HG03196 (cell line): ENCODE data around the gene GFI1B.

Source experiments
- ATAC-seq: cut with Tn5 transposase; IDR thresholded peaks from one replicate; pipeline ENCODE4 v1.9.1; 2021; ENCODE audit not compliant: unreplicated experiment

GFI1B gene

DNA sequence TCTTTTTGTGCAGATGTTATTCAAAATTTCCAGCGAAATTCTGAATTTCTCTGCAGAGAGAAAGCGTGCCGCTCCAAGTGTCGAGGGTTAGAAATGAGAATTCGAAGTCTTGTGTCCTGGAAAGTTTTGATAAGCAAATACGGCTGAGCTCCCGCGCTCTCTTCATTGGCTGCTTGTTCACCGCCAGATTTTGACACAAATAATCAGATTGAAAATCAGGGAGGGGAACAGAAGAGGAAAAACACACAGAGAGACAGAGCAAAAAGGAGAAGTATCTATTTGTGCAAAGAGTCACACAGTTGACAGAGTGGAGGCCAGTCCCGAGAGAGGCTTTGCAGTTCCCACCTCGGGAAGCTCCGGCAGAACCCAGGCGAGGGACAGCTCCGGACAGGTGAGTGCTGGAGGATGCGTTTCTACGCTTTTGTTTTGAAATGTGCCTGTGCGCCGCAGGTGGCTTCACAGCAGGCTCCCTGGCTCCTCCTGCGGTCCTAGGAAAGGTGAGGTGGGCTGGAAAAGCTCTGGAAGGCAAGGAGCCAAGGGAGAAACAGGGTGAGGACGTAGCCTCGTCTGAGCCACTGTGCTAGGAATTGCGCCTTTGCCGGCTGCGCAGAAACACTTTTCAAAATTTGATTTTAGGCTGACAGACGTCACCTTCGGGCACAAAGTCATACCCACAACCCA, at the start of gene GFI1B:
GFI1B (plus strand) TSS at position 244 of the 681 bp plus-strand sequence. CDS start 7,985 bp downstream, outside the sequence.
- ATAC-seq, result no peak

DNA sequence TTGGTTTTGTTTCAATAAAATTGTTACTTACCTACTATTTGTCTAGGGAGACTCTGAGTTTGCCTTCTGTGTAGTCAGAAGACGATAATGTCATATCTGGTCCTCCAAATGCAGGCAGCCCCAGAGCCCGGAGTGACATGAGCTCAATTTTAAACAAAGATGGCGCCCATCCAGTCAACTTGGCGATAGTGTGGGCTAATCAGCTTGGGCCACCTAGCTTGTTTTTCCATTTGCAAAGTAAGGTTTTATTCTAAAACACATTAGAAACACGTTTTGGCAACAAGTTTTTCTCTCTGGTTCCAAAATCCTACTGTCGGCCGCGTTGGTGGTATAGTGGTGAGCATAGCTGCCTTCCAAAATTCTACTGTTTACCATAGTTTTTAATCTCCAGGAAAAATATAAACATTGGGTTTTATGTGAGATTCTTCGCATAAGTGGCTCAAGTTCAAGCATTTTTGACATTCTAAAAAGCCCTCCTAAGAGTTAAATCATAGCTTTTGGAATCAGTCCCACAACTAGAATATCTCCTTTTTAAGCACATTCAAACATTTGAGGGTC, 47.2 kb upstream of the GFI1B start:
- ATAC-seq, result no peak

GRCh38 chr9:132935026-132935425, 43.5 kb upstream of the GFI1B start:
- no peak for ATAC-seq

GRCh38 chr9:132937463-132937901, 41.0 kb upstream of the GFI1B start:
- ATAC-seq, result no peak

DNA sequence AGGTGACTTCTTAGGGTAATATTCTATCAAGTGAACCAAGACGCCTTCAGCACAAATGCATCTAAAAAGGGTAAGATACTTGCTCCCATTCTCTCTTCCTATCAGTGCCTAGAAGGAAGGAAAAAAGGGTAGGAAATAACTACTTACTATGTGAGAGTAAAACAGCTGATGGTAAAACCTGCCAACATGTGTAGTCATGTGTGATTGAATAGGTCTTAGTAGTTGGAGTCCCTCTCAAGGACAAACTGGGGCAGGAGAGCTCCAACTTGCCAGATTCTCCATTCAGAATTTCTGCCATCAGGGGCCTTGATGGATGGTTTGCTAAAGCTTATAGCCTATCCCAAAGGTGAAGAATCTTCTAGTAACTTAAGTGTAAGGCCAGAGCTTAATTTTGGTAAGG, 39.3 kb upstream of the GFI1B start:
- no peak for ATAC-seq

DNA sequence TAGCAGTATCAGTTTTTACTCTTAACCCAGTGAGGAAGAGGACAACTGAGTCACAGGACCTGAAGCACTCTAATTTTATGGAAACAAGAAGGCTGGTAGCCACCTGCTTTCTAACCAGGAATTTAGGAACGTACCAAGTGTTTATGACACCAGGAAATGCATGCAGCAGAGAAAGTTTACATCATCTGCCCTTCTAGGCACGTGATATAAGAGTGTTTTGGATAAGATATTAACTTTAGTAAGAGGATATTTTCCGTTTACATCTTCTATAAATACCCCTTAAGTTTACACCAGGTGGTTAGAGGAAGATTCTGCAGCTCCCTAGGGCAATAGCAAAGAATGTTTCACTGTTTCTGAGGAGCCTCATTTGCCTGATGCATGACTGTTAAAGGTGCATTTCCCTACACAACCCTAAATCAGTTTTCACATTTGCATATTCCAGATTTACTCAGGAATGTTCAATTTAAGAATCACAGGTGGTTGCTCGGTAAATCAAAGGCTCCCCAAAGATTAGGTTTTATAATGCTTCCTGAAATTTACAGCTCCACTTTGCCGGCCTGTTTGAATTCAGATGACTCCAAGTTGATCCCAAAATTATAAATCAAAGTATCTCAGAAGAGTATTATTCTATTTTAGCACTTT, 35.8 kb upstream of the GFI1B start:
- no peak for ATAC-seq

DNA sequence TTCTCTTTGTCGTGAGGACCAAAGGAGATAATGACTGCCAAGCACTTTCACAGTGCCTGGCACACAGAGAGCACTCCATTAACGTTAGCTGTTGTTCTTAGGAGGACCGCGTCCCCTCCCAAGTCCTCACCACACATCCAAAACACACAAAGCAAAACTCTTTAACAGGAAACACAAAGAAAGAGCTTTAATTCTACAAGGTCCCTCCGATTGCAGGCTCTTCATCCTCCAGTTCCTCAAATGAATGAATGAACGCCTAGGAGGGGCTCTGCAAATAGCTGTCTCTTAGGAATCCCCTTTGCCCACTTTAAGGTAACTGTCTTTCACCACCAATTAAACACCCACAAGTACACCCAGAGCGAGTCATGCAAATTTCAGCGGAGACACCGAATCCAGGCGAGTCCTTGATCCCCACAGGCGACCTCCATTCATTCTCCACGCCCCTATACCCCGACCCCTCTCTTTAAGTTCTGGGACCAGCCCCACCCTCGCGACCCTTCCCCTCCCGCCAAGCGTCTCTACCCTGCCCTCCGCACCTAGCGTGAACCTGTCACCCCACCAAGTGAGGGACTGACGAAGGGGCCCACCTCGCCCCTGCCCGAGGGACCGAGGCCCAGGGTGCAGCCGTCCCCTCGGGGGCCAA, 34.7 kb upstream of the GFI1B start:
- ATAC-seq, result no peak

GRCh38 chr9:132944294-132945185, 34.0 kb upstream of the GFI1B start, which contains the start of gene TSC1:
TSS of gene TSC1 (minus strand) at chr9:132944616. CDS start at chr9:132928872, 15,744 bp downstream.
- ATAC-seq, result peak; percentile 62

DNA sequence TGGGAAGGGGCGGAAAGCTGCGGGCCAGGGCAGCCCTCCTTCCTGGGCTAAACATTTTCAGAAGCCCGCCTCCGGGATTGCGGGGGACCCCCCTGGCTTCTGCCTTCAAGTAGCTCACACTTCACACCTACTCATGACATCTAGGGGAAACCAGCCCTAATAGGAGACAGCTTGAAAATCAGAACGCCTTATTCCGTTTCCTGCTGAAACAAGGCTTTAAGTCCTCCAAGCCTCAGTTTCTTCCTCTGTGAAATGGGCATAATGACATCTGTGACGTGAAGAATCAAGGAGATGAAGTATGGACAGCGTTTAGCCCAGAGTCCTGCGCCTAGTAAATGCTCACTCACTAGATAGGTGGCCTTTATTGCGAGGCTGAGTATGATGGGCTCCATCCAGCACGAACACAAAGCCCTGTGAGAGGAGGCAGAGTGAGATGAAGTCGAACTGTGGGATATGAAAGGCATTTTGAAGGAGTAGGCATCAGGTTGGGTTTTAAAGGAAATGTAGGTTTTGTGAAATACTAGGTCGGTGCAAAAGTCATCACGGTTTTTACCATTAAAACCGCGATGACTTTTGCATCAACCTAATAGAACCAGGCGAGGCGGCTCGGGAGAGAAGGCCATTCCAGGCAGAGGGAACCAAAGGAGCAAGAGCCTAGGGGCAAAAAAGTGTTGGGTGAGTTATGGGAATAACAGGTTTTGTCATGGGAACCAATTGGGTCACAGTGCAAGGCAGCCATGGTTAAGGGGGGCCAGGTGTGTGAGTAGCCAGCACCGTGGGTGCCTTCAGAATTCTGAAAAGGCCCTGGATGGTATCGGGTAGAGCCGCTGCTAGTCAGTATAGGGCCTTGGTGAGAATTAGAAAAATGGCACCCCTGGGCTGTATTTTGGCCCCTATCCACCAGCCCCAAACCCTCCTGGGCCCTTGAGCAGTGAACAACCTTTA, 33.0 kb upstream of the GFI1B start:
- no peak for ATAC-seq

DNA sequence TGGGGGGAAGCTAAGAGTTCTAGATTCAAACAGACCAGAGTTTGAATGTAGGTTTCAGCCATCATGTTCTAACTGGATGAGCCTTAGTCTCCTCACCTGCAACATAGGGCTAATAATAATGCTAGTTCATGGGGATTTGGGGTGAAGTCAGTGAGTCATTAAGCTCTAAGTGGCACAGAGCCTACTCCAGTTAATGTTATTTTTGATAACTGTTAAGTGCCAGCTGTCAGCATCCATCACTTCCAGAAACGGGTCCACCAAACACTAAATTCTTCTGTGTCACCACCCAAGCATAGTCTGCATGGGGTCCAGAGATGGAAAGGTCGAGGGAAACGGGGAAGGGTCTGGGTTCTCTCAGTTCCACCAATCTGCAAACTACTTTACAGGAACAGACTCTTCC, 32.3 kb upstream of the GFI1B start:
- no peak for ATAC-seq

GRCh38 chr9:132946631-132947295, 31.7 kb upstream of the GFI1B start:
- ATAC-seq, result no peak

DNA sequence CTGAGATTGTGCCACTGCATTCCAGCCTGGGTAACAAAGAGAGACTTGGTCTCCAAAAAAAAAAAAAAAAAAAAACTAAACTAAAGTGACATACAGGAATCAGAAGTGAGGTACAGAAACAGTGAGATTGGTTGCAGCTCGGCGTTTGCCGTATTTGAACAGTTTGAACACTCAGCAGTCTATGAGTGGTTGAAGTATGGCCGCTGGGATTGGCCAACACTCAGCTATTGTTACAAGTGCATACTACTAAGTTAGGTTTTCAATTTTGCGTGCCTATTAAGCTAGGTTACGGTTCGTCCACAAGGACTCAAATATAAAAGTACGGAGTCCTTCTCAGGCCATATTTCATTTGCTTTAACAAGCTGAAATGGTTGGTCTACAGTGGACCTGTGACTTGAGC, 30.7 kb upstream of the GFI1B start:
- no peak for ATAC-seq

- no peak for ATAC-seq
These were observed 29.9 kb upstream of the GFI1B start for GRCh38 chr9:132948482-132949050.

DNA sequence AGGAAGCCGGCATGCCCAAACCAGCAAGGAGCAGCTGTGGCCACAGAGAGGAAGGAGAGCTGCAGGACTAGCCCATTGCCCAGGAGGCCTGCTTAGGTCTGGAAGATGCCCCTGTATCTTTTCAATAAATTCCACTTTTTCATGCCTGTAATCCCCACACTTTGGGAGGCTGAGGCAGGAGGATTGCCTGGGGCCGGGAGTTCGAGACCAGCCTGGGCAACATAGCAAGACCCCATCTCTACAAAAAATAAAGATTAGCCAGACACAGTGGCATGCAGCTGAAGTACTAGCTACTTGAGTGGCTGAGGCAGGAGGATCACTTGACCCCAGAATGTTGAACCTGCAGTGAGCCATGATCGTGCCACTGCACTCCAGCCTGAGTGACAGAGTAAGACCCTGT, 28.8 kb upstream of the GFI1B start:
- ATAC-seq, result no peak

GRCh38 chr9:132955123-132955522, 23.4 kb upstream of the GFI1B start:
- no peak for ATAC-seq

DNA sequence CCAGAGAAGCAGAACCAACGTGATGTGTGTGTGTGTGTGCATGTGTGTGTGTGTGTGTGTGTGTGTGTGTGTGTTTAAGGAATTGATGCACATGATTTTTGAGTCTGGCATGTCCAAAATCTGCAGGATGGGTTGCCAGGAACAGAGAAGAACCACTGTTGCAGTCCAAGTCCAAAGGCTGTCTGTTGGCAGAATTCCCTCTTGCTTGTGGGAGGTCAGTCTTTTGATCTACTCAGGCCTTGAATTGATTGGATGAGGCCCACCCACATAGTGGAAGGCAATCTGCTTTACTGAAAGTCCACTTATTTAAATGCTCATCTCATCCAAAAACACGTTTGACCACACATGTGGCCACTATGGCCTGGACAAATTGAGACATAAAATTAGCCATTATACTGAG, 22.7 kb upstream of the GFI1B start:
- ATAC-seq, result no peak

DNA sequence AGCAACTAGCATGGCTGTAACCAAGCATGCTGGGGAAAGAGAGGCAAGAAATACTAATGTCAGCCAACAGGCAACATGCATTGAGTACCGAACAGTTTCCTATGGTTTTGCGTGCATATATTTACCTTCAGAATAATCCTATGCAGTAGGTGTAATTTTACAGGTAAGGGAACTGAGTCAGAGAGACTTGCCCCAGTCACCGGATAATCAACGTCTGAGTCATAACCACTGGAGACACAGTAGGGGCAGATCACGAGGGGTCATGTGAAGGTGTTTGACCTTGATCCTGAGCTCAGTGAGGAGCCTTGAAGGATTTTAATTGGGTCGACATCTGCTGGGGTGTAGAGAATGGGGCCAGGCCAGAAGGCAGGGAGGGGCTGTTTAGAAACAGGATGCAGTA, 20.7 kb upstream of the GFI1B start:
- ATAC-seq, result no peak

DNA sequence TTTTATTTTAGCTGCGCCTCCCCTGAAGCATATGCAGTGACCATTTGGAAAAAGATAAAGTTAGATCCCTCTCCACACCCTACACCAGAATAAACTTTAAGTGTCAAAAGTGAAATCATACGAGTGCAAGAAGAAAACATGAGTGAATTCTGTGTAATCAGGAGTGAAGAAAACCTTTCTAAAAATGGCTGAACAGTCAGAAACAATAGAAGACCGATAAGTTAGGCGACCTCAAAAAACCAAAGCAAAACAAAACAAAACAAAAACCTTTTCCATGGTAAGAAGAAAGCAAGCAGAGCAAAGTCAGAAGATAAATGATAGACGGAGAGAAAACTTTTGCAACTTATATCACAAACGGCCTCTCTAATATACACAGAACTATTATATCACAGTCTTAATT, 17.5 kb upstream of the GFI1B start:
- ATAC-seq, result no peak

DNA sequence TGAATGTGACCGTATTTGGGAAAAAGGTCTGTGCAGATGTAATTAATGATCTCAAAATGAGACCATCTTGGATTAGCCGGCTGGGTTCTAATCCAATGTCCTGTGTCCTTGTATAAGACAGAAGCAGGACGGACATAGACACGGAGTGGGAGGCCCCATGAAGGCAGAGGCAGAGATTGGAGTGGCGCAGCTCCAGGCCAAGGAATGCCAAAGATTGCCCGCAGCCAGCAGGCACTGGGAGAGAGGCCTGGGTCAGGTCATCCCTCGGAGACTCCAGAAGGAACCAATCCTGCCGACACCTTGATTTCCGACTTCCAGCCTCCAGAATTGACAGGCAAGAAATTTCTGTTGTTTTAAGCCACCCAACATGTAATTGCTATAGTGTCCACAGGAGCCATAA, 13.0 kb upstream of the GFI1B start:
- no peak for ATAC-seq
